Activated CD8-positive, alpha-beta memory T cell treated with anti-CD3 and anti-CD28 coated beads, Interleukin-2, amount 50 U/mL, for 24 hours (primary cell): ENCODE results near the gene PALMD.

Source experiments
- DNase-seq: peaks from one replicate; pipeline ENCODE4 v3.0.0-alpha.2; 2020; ENCODE audit errors: extremely low read depth

The PALMD gene

DNA sequence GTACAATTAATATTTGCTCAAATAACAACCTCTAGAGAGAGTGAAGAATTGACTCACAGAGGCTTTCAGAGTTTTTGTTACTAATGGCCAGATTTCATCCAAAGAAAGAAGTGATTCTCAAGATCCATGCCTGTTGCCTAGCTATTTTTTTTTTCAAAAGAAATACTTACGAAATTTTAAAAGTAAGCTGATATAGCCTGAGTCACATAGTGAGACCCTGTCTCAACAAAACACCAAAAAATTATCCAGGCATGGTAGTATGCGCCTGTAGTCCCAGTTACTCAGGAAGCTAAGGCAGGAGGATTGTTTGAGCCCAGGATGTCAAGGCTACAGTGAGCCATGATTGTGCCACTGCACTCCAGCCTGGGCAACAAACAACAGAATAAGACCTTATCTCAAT lies 14.6 kb downstream of the PALMD start:
- DNase-seq, result no peak

DNA sequence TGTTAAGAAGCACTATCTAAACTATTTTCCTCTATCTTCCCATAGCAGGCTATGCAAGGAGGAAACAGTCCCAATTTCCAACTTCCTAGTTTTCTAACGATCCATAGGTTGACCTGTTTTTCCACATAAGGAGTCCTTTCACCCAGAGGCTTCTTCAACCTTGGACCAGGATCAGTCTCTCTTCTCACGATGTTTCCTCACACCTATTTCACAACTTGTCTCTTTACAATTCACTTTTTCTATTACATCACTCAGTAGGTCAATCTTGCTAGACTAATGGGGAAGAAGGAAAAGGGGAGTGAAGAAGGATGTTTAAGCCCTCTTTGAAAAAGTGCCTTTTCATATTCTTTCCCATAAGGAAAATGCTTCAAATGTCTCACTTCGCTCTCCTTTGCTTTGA lies 15.9 kb downstream of the PALMD start:
- DNase-seq, result no peak

DNA sequence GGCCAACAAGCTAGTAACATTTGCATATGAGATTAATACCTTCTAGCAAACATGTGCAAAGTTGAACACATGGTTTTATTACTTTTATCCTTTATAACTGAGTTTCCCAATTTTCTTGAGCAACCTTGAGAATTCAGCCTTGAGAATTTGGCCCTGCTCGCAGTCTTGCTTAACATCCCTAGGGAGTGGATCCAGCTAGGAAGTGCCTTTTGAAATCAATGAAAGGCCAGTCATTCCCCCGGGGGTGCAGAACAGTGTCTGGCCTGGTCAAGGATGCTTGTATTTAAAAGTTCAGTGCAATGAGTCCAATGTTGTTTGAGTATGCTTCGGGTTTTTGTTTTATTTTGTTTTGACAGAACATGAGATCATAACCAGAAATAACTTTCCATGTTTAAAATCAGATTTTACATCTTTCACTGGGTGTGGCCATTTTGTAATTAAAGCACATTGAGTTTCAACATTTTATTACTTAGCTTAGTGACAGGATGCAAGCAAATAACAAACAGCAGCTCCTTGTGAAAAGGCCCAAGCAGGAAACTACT lies 16.7 kb downstream of the PALMD start:
- DNase-seq, result no peak

DNA sequence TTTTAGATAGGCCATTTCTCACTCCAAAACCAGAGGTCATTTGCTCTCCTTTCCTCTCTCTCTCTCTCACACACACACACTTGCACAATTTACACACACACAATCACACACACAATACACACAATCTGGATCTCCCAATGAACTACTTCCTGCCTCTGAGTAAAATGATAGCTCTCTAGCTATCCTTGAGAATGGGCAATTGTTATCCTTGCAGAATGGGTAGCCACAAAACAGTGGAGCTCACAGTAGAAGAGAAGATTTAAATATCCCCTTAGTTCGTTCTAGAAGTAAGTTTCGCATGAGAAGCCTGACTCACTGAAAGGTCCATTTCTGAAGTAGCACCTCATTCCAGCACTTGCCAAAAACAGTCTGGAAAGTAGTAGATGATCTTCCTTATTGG lies 17.6 kb downstream of the PALMD start:
- DNase-seq, result no peak

DNA sequence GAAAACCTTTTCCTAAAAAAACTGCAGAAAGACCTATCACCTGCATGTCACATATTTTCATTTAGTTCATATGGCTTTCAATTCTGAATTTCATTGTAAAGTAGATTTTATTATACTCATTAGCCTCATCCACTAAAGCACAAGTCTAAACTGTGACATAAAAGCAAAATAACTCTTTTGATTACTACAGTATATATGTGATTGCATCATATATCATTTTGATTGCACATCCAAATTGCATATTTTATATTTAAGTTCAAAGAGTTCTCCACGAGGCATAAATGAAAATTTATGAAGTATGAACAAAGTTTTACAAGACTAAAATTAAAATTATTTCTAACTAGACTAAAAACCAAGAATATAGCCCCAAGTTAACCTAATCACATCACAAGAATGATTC lies 19.3 kb downstream of the PALMD start:
- no peak for DNase-seq

DNA sequence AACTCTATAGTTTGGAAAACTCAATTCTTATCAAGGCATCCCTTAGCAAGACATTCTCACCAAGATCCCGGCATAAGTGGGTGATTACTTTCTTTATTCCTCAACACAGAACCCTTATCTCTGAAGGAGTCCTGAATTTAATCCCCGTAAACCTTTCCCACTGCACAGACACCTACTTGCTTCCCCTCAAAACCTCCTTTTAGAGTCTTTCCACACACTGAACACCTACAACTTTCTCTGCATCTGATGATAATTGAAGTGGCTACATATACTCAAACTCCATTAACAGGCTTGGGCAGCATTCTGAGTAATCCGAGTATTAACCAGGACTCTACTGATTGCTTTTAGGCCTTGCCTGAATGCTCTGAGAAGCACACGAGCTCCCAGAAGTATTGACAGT lies 23.5 kb downstream of the PALMD start:
- DNase-seq, result no peak

DNA sequence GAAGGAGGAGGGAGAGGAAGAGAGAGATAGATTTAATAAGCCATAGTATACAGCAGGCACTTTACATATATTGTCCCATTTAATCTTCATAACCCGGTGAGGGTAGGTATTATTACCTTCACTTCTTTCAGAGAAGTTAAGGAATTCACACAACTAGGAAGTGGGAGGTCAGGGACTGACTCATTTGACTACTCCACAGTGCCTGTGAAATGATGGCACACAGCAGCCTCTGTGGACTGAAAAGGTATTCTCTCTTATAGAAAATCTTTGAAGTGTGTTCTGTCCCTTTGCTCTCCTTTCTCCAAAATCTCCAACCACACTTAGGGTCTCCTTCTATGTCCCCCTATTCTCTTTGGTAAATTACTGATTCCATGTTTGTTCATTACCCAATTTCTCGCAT lies 23.9 kb downstream of the PALMD start:
- no peak for DNase-seq

DNA sequence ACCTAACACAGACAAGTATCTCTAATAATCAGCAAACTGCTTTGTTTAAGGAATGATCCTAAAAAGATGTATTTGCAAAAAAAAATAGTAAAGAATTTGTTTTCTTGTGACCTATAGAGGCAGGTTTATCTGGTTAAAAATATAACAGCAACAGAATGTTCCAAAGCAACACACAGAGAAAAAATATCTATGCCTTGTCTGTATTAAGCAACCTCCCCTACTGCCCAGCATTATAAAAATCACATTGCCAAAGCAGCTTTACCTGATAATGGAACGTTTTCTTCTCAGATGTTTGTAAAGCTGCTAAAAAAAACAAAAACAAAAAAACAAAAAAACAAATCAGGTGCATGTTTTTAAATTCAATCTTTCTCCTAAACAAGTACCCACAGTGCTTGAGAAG lies 24.7 kb downstream of the PALMD start:
- DNase-seq, result no peak

DNA sequence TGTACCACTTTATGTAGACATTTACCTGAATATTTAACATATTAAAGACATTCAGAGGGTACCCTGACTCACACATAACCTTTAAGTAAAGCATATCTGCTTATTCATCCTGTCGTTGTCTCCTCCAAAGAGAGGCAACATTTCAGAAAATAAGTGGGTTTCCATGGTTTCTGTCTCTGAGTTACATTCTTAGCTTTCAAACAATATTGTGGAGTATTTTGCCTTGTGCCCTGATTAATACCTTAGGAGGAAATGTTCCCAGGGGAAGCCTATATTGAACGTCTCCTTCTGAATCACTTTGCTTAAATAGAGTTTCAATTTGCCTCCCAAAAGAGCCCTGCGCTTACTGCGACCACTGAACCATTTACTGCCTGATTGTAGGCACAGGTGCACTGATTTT lies 26.1 kb downstream of the PALMD start:
- no peak for DNase-seq

DNA sequence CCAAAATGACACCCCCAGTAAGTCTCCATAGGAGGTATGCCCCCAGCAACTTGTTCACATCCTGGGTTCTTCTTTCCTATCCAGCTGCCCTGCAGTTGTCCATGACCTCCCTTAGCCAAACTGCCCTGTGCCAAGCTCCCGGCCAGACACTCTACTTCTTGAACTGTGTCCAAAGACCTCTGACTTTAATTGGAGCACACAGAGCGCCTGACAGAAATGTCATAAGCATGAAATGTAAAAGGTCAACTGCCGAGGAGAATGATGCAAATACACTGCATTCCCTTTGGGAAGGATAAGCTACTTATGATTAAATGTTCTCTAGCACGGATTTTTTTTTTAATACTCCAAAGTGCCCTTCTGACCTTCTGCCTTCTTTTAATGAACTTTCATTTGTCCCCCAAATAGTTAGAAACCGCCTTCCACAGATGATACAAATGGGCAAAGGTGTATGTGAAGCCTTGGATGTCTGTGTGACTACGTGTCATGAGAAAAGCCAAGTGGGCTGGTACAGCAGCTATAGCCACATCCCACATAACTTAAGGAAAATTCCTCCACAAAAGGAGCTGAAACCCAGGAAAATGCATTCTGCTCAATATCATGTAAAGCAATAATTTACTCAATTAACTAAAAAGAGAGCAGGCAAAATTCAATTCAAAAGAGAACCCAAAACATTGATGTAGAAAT lies 26.8 kb downstream of the PALMD start:
- DNase-seq, result no peak

DNA sequence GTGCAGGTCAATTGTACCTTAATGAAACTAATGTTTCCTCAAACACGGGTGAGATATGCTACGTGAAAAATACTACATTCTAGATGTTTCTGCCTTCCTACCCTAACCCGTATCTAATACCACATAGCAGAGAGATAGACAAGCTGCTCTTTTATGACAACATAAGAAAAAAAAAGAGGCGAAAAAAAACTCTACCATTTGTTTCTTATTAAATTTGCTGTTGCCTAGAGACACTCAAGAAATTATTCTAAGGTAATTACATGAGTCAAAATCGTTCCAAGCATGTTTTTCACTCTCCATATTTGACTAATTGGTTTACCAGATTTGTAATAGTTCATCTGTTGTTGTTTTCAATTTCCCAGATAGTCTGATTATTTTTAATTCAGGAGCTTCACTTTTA lies 27.4 kb downstream of the PALMD start:
- DNase-seq, result no peak

DNA sequence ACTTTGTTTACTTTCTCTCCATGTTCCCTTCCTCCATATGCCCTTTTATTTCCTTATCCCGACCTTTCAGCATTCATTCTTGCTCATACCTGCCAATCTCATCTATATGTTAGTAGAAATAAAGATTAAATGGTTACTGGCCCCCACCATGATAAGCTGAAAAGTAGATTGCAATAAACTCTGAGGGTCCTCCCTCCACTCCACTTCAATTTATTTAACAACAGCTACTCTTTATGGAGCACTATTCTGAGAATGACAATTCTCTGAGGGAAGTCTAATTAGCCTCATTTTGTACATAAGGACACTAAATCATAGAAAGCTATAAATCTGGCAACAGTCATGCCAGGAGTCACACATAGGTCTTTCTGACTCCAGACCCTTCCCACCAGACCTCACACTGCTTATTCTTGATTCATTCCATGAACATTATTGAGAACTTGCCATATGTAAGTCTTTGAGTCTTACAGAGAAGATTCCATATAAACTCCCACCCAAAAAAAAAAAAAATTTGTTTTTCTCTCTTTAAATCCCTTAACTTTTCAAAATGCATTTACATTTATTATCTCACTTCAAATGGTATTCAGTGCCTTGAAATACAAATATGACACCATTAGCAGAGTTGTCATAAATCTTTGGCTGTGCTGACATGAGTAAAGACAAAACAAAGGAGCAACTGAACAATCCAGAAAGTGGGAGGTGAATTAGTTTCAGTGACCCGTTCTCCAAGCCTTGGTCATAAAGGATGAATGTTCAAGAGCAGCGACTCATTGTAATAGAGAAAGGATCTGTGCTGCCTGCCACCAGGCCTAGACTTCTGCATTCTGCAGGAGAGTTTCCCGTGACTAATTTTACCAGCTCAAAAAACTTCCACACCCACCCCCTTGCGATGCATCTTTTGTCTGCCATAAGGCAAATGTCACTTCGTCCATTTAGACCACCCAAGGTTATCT lies 28.5 kb downstream of the PALMD start:
- DNase-seq, result no peak

DNA sequence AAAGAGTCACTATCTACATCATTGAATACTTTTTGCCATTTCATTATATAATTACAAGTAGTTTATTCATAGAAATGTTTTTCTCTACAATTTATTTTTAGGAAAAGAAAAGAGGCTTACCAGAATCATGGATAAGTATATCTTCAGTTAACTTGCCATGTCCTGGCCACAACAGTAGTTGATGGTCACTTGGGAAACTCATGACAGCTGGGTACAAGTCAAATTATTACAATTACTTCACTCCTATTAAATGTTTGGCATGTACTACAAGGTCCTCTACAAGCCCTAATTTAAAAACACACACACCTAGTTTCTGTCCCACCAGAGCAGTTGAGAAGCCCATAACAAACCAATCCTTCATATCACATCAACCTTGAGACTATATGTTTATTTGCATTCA lies 29.4 kb downstream of the PALMD start:
- no peak for DNase-seq

DNA sequence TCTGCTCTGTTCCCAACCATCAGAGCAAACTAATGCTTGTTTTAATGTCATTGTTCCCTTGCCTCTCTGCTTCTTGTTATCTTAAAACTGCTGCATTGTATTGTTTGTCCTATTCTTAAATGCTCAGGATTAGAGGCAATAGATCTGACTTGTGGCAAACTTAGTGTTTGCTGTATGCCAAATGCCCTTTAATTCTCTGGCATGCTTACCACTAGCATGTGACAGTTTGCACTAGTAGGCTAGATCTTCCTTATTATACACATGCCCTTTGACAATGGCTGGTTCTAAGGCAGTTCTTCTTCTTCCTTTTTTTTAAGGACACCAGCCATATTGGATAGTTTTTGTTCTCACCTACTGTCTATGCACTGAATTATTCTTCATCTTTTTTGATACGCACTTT lies 30.1 kb downstream of the PALMD start:
- DNase-seq, result no peak

DNA sequence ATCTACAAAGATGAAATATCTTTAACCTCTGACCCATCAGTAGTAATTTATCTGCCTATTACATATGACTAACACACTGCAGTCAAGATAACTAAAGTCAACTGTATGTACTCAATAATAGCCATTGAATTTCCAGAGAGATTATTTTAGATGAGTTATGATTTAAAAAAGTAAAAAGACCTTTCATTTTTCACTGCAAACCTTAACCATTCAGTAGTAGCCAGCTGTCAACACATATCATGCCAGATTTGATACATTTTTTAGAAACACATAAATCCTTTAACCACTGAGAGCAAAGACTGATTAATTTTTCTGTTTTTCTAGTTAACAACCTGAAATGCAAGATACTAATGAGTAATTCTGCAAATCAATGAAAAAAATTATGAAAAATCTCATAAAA lies 31.0 kb downstream of the PALMD start:
- no peak for DNase-seq

DNA sequence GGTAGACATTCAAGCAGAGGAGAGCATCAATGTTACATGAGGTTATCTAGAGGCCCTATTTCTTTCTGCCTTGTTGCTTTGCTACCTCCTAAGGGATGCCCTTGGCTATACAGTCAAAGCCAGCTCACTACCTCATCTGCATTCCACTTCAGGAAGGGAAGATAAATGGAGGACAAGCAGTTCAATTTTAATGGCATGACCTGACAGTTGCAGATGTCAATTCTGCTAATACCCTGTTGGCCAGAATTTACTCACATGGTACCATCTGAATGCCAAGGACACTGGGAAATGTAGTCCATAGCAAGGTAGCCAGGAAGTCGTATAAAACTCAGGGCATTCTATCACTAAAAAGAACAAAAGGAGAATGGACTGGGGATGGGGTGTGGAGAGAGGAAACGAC lies 31.5 kb downstream of the PALMD start:
- no peak for DNase-seq

DNA sequence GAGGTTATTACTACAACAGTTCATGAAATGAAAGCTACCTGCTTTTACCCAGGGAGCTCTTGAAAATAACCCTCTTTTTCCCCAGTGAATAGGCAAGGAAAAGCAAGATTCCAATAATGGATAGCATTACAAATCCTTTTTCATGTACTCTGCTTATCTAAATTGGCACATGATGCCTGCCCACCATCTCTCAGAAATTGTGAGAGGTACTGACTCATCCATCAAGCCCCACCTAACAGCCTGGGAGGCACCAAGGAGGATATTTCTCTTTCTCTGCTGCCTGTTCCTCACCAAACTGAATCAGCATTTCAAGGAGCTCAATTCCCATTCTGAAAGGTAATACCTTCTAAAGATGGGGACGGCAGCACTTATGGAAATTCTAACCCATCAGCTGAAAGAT lies 34.4 kb downstream of the PALMD start:
- no peak for DNase-seq

DNA sequence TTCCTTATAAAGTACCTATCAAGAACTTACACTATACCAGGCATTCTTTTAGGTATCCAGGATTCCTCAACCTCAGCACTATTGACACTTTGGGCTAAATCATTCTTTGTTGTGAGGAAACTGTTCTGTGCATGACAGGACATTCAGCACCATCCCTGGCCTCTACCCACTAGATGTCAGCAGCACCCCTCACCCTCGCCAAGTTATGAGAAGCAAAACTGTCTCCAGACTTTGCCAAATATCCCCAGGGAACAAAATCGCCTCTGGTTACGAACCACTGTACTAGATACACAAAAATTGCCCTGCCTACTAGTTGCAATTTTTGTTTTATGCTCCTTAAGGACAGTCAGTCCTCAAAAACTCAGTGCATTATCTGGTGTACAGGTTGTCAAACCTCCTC lies 35.7 kb downstream of the PALMD start:
- DNase-seq, result no peak

DNA sequence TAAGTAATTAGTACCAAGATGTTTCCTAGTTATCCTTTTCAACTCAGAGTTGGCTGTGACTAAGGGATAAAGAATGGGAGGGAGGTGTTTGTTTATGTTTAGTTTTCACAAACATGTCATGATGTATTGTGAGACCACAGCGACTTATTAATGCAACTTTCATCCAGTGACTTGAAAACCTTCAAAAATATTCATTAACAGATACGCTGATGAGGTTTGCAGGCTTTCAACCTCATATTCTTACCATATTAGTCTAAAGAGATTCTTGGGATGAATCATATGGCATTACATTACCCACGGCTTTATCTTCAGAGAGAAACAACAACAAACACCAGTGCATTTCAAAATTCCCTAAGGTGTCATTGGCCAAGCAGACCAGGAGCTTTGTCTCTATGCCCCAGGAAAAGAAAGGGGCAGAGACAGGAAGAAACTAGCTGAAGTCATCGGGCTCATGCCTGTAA lies 36.4 kb downstream of the PALMD start:
- DNase-seq, result no peak

DNA sequence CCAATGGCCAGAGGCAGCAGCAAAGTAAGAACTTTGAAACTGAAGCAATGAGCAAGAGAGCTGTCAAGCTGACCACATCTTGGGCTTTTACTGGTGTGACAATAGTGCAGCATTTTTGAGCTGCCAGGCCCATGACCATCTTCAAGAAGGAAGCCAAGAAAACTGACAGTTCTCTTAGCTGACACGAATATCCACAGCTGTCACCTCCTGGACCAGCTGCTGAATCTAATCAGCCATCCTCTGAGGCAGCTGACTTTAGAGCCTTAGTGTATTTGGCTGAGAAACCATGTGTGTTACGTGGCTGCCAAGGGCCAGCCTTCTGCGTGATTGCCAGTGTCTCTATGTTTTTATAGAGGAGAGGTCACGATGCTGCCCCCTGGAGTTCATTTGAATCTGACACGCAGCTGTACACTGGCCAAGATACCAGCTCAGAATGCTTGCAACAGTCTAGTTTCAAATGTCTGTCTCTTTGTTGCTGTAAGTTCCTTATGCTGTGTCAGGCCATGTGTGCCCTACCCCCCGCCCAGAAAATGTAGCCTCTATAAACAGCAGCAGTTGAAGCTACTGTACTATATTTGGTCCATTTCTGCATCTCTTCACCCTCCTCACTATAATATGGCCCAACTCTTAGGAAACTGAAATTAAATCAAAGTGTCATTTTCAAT lies 39.7 kb downstream of the PALMD start:
- DNase-seq, result no peak

DNA sequence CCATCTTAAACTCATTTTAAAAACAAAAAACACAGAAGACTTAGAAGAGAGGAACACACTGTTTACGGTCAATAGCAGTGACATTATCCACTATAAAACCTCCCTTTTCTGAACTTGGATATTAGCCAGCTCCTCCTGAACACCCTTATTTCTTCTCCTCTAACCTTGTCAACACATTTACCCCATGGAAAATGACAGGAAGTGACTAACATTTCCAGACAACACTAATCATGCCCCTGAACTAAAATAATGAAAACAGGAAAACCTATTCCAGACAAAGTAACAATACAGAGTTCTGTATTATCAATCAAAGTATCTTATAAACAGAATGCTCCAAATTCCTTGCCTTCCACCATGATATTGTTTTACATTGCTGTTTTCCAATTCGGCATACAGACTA lies 45.3 kb downstream of the PALMD start:
- DNase-seq, result no peak

DNA sequence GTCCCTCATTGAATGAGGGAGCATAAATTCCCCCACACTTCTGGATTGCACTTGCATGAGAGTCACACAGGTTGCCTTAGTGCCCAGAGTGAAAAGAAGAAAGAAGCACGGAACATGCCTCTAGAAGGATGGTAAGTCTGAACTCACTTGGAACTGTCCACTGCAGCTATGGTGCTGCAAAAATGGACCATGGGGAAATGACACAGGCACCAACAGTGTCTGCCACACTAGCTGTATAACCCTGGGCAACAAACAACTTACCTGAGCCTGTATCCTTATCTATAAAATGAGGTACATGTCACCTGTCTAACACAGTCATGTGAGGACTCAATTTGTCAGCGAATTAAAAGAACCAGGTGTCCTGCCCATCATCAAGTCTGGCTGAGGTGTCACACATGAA lies 50.7 kb downstream of the PALMD start:
- DNase-seq, result no peak
